ENCODE data around the gene DTNB.

DNA sequence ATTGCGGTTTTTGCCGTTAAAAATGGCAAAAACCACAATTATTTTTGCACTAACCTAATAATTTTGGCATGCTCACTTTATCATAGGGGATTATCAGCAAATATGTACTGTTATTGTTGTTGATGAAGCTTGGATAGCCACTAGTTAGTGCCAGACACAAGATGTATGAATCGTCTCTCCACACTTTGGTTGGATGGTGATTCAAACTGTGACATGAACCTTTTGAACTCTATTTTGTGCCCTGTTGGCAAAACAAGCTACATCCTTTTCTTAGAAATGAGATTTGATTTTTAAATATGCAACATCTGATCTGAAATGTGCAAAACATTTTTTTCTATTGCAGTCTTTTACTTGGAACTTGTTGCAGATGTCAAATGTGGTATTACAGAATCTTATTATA, 48.8 kb upstream of the DTNB start:
- TF ChIP-seq, protein P1, sequence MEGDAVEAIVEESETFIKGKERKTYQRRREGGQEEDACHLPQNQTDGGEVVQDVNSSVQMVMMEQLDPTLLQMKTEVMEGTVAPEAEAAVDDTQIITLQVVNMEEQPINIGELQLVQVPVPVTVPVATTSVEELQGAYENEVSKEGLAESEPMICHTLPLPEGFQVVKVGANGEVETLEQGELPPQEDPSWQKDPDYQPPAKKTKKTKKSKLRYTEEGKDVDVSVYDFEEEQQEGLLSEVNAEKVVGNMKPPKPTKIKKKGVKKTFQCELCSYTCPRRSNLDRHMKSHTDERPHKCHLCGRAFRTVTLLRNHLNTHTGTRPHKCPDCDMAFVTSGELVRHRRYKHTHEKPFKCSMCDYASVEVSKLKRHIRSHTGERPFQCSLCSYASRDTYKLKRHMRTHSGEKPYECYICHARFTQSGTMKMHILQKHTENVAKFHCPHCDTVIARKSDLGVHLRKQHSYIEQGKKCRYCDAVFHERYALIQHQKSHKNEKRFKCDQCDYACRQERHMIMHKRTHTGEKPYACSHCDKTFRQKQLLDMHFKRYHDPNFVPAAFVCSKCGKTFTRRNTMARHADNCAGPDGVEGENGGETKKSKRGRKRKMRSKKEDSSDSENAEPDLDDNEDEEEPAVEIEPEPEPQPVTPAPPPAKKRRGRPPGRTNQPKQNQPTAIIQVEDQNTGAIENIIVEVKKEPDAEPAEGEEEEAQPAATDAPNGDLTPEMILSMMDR (IDR thresholded peaks at IDR 0.05), result no peak
- no peak for TF ChIP-seq POLR2A (IDR thresholded peaks at IDR 0.05)
- TF ChIP-seq POLR2AphosphoS5 (IDR thresholded peaks at IDR 0.05; ENCODE audit: insufficient read depth in 1 of 2, low read depth in 1 of 2), result no peak

Measured in vagina (tissue), 2 donors.